Measurements from ENCODE around the gene ANAPC2.
A peak's percentile ranks its signal among the peaks of the same experiment; 100 is the strongest.

The ANAPC2 gene

DNA sequence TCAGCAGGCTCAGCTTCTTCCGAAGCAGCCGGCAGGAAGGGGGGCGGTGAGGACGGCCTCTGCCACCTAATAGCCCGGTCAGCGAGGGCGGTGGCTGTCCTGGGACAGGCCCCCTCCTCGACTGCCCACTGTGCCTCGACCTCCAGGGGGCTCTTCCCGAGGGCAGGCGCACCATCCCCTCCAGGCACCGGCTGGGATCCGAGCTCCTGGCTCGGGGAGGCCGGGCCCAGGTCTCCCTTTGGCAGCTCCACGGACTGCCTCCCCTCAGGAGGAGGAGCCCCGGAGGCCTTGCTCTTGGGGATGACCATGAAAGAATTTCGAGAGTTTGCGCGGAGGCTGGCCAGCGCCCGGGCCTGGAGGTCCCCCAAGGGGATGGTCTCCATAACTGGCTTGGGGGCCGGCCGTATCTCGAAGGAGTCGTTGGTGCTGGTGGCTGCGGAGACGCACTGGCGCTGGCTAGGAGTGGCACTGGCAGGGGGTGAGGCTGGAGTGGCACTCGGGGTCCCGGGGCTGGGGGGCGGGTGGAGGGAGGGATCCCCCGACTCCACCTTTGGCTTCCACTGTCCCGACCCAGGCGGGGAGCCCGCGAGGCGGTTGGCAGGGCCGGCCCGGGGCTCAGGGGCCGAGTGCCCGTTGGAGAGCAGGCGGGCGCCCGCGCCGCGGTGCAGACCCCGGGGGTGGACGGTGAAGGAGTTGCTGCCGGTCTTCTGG lies 11.2 kb upstream of the ANAPC2 start:
- peak in 2 of 42 donors; percentile 33 to 43 for DNase-seq

DNA sequence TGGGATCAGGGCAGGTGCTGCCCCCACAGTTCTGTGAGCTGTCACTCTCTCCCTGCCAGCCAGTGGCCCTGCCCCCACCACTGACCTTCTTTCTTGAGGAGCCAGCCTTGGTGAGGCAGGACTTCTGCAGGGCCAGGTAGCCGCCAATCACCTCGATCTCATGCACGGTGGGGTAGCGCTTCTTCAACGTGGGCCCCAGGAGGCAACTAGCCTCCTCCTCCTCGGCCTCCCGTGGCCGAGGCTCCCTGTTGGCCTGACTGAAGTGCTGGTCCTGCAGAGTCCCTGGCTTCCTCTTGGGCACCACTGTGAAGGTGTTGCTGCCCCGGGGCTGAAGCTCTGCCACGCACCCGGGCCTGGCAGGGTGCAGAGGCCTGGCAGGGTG lies 10.5 kb upstream of the ANAPC2 start:
- peak in 3 of 42 donors; percentile 40 to 64 (median 46) for DNase-seq
- intact Hi-C loops (cut with DNase I), result no loop called here

More for the DNA sequence above, 11.2 kb upstream of the ANAPC2 start:
- intact Hi-C loops (cut with DNase I), result no loop called here

DNA sequence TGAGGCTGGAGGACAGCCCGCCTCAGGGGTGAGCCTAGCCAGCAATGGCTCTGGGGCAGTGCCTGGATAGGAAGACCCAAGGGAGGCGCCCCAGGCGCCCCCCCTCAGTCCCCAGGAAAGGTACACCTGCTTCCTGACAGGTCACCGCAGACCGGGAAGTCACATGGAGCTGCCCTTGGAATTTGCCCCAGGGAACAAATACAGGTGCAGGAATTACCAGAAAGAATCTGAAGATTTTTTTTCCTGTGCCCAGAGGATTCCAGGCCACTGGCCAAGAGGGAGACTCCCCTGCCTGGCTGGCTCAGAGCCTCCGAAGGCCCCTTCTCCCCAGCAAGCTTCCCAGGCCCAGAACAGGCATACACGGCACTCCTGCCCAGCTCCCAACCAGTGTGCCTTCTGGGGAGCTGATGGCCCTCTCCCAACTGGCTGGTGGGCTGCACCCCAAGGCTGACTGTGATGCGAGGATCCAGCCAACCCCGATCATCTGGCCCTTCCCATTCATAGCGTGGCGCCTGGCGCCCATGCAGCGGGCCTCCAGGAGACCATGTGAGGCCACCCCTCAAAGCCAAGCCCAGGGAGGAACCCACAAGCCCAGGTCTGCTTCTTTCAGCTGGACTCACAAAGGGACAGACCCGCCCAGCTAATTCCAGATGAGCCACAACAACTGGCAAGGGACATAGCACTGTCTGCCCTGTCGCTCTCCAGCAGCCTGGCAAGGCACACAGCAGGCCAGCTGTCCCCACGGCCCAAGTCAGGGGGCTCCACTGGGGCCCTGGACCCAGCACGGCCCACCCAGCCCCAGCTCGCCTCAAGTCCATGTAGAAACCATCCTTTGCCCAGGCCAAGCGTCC lies 9.9 kb upstream of the ANAPC2 start:
- peak in 3 of 42 donors; percentile 35 to 73 (median 53) for DNase-seq
- intact Hi-C loops (cut with DNase I), result no loop called here

DNA sequence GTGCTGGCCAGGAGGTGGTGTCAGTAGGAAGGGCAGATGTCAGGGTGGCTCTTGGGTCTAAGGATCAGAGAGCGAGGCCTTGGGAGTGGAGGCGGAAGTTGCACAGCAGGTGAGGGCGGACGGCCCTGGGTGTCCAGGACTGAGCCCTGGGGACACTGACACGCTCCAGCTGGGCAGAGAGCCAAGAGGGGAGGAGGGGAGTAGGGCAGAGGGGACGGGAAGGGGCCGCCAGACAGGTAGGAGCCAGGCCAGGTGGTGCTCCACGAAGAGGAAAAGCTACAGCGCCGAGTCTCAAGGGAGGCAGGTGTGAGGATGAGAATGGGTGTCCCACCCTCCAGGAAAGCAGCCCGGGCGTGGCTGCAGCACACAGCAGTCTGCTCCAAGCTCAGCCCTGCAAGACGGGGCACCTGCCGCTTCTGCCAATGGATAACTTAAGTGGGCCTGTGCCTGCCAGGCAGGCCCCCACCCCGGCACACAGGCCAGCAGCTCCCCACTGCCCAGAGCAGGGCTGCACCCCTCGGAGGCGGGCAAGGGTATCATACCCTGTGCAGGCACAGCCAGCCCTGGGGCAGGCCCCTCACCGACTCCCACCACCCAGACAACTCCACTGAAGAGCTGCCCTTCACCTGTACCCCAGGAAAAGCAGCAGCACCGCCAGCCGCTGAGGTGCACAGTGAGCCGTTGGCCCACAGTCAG lies 7.3 kb upstream of the ANAPC2 start:
- intact Hi-C loops (cut with DNase I), result no loop called here
- peak in 3 of 42 donors; percentile 53 to 66 (median 63) for DNase-seq

GRCh38 chr9:137194909-137195308 lies 6.5 kb upstream of the ANAPC2 start:
- intact Hi-C loops (cut with DNase I), result no loop called here

GRCh38 chr9:137194388-137194787 lies 6.0 kb upstream of the ANAPC2 start:
- intact Hi-C loops (cut with DNase I), result no loop called here
- DNase-seq, result peak; percentile 87 to 99 (median 95)

More at GRCh38 chr9:137194909-137195308, 6.5 kb upstream of the ANAPC2 start:
- peak in 2 of 42 donors; percentile 50 to 60 for DNase-seq

DNA sequence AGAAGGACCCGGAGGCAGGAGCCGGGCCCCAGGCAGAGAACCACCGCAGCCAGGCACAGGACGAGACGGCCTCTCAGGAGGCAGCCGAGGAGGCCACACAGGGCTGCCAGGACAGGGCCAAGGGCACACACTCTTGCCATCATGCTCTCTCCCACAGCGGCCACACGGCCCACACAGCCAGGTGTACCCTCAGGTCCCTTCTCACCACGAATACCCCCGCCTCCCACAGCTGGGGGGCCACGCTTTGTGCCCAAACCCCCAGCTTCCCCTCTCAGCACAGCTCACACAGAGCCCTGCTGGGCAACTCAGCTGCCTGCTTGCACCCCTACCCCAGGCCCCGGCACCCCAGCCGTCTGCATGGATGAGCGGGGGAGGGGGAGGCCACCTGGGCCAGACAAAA lies 5.4 kb upstream of the ANAPC2 start:
- intact Hi-C loops (cut with DNase I), result no loop called here
- peak in 1 of 42 donors; percentile 27 for DNase-seq

DNA sequence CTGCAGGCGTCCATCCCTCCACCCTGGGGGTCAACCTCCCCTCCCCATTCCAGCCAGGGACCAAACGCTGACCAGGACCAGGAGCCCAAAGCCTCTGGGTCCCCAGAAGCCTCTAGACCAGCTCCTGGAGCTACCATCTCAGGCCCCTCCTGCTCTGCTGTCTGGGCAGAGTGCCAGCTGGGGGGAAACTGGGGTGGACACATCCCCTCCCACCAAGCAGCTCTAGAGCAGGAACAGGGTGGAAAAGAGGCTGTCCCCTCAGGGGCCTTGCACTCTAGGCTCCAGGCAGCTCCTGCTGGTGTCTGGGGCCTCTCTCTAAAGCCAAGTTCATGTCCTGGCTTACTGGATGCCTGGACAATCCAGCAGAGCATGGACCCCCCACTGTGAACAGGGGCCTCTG lies 4.5 kb upstream of the ANAPC2 start:
- DNase-seq, result peak in 1 of 42 donors; percentile 49
- intact Hi-C loops (cut with DNase I), result no loop called here

DNA sequence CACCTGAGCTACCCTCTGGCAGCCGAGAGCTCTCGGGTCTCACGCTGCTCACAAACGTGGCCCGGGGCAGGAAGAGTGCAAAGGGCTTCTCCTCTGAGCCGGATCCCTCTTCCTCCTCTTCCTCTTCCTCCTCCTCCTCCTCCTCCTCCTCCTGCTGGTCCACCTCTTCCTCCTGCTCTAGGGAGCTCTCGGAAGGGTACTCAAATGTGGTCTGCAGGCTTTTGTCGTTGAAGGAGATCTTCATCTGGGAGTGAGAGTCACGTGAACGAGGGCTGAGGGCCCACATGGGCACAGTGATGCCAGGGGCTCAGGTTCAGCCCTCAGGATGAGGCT lies 4.1 kb upstream of the ANAPC2 start:
- DNase-seq, result no peak
- intact Hi-C loops (cut with DNase I), result no loop called here

GRCh38 chr9:137191691-137192447 lies 3.5 kb upstream of the ANAPC2 start:
- intact Hi-C loops (cut with DNase I), result no loop called here
- peak; percentile 41 to 92 (median 78) for DNase-seq

DNA sequence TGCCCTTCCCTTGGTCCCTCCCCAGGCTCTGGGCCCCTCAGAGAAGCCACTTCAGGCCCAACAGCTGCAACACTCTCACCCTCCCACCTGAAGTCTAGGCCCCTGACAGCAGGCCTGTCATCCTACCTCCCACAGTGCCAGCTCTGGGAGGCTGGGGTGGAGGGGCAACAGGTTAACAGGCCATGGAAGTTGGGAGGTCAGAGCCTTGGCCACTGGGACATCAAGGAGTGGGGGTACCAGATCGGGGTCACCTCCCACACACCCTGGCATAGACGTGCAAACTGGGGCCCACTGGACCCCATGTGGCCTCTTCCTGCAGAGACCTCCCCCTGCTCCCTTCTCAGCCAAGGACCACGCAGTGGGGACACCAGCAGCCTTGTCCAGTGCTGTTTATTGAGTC lies 2.9 kb upstream of the ANAPC2 start:
- intact Hi-C loops (cut with DNase I), result no loop called here
- no peak for DNase-seq

DNA sequence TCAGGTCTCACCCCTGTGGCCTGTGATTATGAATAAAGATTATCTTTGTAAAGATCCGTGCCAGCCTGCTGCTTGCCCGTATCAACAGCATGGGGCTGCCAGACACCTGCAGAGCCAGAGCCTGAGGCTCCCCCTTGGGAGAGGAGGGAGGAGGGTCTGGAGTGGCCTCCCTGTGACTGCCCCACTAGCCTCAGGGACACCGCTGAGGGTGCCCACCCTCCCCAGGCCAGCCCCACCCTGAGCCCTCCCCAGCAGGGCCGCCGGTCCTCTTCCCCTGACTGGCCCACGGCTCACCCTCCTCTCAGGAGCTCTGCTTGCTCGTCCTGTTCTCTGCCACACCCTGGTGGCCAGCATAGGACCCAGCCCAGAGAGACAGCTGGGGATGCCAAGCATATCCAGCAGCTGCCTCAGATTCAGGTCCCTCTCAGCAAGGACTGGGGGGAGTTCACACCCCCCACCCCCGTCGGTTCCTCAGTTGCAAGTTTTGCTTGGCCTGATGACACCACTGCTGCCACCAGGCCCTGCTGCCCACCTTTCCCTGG lies 2.0 kb upstream of the ANAPC2 start:
- intact Hi-C loops (cut with DNase I), result no loop called here
- DNase-seq, result no peak

DNA sequence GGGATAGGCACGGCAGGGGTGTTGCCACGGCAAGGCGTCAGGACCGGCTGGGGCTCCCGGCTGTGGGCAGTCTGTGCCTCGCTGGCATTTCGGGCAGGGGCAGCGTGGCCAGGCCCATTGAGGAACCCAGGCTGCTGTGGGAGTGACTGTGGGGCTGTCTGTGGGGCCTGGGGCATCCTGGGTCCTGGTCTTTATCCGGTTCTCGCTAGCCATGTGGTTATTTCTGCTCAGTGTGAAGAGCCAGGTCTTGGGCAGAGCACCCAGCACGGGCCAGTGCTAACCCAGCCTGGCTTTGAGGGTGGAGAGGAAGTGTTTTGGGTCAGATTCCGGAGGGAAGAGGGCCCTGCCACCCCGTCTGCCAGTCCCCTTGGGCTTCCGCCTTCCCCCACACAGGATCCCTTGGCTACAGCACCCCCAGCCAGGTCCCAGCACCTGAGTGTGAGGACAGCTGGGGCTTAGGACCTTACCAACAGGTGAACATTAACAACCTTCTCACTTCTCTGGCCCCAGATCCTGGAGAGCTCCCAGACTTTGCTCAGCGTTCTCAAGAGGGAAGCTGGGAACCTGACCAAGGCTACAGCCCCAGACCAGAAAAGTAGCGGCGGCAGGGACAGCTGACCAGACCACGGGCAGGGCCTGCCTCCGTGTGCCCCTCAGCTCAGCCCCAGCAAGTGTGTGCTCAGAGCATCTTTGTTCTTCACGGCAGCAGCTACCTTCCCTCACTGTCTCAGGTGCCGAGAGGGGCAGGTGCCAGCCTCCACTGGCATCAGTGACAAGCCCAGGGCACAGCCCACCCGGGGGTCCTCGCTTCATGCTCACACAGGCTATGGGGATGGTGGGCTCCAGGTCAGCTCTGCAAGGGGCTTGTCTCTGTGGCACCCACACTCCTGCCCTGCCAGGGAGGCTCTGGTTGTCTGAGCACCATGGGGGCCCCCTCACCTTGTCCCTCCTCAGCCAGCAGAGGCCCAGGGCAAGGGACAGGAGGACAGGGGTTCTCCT lies 1.2 kb upstream of the ANAPC2 start:
- no peak for DNase-seq
- intact Hi-C loops (cut with DNase I), result loop anchor here (5.0 to 10.0 kb wide), 2 partner anchors 38 to 65 kb away; partner anchors contain the start of genes CYSRT1 and RNF224

DNA sequence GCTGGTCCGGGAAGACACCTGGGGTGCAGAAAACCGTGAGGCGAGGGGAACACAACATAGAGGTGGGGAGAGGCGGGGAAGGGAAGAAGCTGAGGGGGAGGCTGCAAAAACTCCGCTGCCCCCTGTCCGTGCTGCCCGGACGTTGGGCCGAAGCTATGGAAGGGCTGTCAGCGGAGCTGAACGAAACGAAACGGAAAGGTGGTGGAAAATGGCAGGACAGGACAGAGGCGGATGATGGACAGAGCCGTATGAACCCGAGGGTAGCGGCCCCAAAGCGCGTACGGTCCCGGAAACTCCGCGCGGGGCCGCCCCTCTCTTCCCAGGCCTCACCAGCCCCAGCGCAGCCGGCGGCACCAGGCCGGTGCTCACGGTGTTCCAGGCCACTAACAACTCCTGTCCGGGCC lies 272 bp downstream of the ANAPC2 start:
- intact Hi-C loops (cut with DNase I), result loop anchor here (5.0 to 10.0 kb wide), 2 partner anchors 39 to 63 kb away; partner anchors contain the start of genes CYSRT1 and RNF224
- no peak for DNase-seq

DNA sequence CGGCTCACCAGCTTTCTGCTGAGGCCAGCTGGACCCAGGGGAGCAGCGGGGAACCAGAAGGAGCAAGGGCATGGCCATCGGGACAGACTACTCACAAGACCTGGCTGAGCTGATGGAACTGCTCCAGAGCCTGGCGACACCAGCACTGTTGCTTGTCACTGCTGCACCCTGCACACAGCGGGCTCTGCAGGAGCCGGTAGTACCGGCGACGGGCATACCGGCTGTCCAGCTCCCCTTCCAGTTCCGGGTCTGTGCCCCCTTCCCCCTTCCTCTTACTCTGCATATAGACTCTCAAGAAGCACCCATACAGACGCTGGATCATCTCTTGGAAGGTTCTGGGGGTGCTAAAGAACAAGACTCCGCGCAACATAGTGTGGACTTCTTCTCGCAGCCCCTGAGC lies 974 bp downstream of the ANAPC2 start:
- DNase-seq, result no peak
- intact Hi-C loops (cut with DNase I), result loop anchor here (5.0 to 10.0 kb wide), 2 partner anchors 40 to 63 kb away; partner anchors contain the start of genes CYSRT1 and RNF224

GRCh38 chr9:137186385-137186784 lies 2.0 kb downstream of the ANAPC2 start:
- intact Hi-C loops (cut with DNase I), result loop anchor here (5.0 to 10.0 kb wide), 2 partner anchors 41 to 62 kb away; partner anchors contain the start of genes CYSRT1 and RNF224
- DNase-seq, result no peak

DNA sequence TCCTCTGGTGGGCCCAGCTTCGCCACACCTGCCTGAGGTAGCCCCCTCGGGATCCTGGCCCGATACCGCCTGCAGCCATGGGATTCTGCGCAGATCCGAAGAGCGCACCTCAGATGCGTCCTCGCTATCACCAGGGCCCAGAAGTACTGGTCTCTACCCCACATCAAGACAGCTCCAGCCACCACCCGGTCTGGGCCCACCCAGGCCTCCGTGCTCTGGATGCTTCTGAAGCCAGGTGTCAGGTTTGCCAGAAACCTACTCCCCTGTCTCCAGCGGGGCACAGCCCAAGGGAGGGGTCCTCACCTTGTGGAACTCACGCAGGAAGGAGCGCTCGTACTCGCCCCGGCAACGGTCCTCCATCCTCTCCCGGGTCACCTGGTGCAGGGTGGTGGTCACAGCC lies 2.4 kb downstream of the ANAPC2 start:
- intact Hi-C loops (cut with DNase I), result loop anchor here (5.0 to 10.0 kb wide), 2 partner anchors 41 to 61 kb away; partner anchors contain the start of genes CYSRT1 and RNF224
- DNase-seq, result no peak
